ENCODE data around the gene MPP2.
"Not testable (repeated sequence)": the region's sequence is repeated elsewhere in the genome, so short reads cannot be mapped to it uniquely, and the experiment has no call there.

MPP2 gene

DNA sequence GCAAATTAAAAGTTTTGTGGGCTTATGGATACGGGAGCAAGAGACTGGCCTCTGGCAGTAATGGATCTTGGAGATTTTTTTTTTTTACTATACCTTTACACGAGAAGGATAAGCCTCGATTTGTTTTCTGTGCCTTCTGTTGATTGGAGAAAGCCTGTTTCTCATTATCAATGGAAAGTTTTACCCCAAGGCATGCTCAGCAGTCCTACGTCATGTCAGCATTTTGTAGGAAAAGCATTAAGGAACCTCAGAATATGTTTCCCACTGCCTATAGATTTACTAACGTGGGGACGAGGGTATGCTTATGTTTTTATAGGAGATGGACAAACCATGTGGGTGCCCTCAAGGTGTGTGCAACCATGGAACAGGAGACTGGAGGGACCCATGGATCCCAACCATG, 33.5 kb downstream of the MPP2 start:
- no peak for DNase-seq

DNA sequence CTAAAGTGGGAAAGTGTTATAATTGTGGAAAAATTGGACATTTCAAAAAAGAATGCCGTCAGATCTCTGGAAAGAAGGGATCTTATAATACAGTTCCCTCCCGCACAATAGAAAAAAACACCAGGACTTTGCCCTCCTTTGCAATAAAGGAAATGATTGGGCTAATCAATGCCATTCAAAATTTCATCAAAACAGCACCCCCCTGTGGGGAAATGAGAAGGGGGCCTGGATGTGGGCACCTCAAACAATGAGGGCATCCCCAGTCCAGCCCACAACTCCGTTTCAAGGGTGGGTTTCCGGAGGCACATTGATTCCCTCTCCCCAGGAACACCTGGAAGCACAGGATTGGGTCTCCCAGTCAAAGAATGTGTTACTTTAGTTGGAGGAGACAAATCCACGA, 34.2 kb downstream of the MPP2 start:
- DNase-seq: no peak

GRCh38 chr17:43871946-43872690, 35.2 kb downstream of the MPP2 start:
- DNase-seq: no peak

- DNase-seq: not testable (repeated sequence)
Measured at GRCh38 chr17:43869031-43869430, 38.3 kb downstream of the MPP2 start.

DNA sequence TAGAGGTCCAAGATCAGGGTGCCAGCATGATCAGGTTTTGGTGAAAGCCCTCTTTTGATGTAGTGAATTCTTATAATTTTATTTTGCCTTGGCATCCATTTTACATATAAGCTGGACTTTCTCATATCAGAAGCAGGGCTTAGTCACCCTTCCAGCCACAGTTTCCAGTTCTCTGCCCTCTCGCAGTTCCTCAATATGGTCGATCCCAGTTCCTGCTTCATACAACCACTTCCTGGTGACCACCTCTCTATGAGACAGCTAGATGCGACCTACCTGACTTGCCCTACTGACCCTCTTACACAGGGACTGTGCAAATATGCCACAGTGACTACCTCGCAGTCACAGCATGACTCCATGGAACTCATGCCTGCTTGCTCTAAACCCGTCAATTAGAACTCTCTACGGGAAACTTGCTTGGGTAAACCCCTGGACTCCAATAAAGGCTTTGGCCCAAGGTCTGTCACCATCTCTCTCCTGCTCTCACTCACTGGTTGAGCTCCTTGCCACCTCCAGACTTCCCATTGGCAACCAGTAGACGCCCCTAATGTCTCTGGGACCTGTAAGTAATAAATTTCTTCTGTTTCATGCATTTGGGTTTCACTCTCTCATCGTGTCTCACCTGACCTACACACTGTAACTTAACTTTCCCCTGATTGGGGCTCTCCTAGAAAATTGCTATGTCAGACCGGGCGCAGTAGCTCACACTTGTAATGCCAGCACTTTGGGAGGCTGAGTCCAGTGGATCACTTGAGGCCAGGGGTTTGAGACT, 38.9 kb downstream of the MPP2 start:
- no peak for DNase-seq

DNA sequence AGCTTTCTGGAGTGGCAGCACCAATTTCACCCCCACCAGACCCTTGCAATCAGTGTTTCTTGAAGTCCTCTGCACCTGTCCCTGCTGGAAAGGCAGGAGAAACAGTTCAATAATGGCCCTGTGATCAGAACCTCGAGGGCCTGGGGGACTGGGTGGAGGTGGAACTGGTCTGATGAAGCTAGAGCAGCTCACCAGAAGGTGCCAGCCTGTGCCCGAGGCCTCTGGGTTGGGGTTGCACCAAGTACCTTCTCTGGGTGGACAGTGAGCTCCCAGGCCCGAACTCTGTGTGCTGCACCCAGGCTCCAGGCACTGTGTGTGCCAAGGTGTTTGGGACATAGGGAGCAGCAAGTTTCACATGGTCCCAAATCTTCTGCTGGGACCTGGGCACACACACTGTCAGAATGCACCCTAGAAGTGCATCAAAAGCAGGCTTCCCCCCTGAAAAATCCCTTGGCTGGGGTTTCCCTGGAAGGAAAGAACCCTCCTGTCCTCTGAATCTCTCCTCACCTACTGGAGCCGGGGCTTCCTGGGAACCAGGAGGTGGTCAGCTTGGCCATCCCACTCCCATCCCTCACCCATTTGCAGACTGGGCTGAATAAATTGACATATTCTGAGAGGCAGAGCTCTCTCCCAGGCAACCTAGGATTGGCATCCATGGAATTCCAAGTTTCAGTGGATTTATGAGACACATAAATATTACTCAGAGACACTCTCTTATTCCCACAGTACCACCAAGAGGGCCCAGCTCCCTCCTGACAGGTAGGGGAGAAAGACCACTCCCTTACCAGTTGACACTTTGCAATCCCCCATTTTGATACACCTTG, 43.0 kb downstream of the MPP2 start:
- DNase-seq: no peak

DNA sequence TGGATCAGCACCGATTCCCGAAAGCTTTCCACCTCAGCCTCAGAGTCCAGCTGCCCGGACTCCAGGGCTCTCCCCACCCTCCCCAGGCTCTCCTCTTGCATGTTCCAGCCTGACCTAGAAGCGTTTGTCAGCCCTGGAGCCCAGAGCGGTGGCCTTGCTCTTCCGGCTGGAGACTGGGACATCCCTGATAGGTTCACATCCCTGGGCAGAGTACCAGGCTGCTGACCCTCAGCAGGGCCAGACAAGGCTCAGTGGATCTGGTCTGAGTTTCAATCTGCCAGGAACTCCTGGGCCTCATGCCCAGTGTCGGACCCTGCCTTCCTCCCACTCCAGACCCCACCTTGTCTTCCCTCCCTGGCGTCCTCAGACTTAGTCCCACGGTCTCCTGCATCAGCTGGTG, 45.4 kb downstream of the MPP2 start:
- DNase-seq: no peak

GRCh38 chr17:43860927-43861622, 46.3 kb downstream of the MPP2 start:
- DNase-seq: no peak

GRCh38 chr17:43860077-43860725, 47.1 kb downstream of the MPP2 start:
- no peak for DNase-seq

DNA sequence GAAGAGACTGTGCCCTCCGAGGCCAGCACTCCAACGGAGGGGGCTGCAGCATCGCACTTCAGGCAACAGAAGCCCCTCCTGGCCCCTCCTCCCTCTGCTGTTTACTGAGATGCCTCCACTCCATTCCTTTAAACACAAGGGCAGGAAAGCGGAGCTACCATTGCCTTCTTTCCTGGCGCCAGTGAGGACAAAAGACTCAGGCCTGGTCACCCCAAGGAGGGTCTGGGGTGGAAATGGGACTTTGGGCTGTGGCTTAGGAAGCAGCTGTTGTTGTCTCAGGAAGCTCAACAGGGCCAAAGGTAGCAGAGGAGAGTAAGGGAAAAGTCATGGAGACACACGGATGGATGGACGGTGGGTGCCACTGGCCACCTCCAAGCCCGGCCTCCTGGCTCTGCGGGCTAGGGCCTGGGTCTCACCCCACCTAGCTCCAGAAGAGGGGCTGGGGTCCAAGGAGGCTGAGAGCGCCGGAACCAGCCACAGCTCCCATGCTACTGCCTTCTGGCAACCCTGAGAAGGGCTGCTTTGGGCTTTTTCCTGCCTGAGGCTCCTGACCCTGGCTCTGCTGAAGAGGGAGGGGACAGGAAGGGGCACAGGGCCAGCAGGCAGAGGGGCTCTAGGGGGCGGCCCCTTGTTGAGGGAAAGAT, 49.3 kb downstream of the MPP2 start:
- no peak for DNase-seq

DNA sequence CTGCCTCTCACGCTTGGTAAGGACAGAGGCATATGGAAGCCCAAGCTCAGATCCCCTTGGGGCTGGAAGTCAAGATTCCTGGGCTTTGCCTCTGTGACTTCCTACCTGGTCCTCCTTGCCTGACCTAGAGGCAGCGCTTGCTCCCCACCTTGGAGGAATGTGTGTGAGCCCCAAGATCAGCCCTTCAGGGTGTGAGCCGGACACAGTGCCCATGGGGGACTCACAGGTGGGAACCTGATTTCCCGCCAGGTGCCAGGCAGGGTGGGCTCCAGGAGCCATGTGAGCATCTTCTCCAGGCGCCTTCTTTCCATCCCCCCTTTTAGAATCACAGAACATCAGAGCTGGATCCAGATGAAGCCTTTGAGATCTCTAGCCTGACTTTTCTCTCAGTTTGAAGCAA, 50.2 kb downstream of the MPP2 start:
- no peak for DNase-seq

DNA sequence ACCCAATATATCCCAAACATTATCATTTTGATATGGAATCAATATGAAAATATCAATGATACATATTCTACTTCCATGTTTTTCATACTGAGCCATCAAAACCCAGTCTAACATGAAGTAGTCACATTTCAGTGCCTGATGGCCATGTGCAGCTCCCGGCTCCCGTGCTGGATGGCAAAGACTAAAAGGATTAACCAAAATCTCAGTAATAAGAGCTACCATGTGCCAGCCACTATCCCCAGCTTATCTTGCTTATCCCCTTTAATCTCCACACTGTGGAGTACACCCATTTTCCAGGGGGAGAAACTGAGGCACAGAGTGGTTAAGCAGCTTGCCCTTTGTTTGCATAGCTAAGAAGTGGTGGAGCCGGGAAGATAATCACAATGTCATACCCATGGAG, 51.2 kb downstream of the MPP2 start:
- no peak for DNase-seq

GRCh38 chr17:43855061-43855460, 52.3 kb downstream of the MPP2 start:
- no peak for DNase-seq

DNA sequence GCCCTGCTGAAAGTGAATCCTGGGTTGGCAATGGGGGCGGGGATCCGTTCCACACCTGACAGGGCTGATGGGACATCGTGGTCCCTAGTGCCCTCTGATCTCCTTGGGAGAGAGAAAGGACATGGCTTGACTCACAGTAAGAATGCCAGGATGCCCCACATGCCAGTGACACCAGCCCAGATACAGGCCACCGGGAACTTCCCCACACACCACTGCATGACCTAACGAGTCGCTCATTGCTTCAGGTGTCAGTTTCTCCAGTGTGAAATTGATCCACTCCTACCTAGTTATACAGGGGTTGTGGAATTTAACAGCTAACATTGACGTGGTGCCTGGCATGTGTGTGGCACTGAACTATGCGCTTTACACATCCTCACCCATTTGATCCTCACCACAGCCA, 52.8 kb downstream of the MPP2 start:
- no peak for DNase-seq

DNA sequence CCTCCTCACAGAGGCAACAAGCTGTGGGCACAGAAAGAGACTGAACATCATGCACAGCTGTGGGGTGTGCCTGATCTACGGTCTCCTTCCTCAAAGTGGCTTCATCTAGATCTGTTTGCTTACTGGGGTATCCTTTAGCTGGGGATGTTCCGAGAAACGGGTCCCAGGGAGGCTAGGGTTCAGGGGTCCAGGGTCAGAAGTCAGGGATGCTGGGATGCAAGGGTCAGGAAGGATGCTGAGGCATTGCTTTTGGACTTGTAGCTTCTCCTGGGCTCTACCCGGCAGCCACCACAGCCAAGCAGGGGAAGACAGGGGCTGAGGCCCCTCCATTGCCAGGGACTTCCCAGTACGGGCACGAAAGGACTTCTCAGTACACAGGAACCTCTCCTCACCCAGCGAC, 53.8 kb downstream of the MPP2 start:
- no peak for DNase-seq

DNA sequence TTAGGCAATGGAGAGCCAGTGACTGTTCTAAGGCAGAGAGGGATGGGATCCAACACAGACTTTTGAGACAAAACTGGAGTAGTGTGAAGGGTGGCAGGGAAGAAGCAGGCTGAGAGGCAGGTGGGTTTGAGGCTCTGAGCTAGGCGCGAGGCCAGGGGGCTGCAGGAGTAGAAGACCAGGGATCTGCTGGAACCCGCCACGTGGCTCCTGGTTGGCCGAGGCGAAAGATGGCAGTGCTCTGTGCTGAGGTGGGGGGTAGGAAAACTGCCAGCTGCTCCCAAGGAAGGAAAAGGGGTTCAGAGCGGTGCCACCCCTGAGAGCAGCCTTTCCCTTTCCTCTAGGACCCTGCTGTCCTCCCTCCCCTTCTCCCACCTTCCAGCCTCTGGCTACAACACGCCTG, 54.8 kb downstream of the MPP2 start:
- DNase-seq: no peak

DNA sequence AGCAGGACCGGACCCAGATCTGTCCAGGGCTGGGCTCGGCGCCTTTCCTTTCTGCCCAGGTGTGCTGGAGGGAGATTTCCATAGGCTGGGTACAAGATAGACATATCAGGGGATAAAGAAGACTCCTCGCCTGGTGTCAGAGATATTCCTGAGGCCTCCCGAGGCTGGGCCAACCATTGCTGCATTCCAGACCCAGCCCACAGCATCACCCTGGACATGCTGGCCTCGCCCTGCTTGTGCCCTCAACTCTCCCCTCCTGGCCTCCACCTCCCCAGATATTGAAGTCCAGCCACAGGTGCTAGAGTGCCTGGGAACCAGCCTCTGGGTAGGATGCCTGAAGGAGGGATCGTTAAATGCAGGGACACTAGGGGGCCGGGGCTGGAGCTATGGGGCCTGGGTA, 58.2 kb downstream of the MPP2 start:
- no peak for DNase-seq

- no peak for DNase-seq
Measured at GRCh38 chr17:43848601-43849000, 58.7 kb downstream of the MPP2 start.

DNA sequence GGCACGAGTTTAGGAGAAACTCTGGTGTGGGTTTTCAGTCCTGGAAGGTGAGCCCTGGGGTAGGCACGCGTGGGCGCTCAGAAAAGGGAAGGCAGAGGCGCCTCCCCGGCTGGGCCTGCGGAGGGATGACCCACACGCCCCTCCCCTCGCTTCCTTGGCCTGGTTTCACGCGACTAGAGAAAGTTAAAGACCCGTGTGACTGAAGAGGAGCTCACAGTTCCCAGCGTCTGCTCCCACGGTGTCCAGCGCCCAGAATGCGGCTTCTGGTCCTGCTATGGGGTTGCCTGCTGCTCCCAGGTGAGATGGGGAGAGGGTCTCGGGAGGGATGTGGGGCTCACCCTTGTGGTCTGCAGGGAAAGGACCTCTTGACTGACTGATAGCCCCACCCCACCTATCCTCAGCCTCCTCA, 60.4 kb downstream of the MPP2 start, which contains the start of gene CD300LG:
Gene CD300LG, plus strand, starts transcription at position 214 of the 409 bp plus-strand sequence. Its CDS starts 41 bp downstream, at position 255.
- no peak for DNase-seq

GRCh38 chr17:43846221-43846712, 61.1 kb downstream of the MPP2 start:
- DNase-seq: peak; percentile 22

GRCh38 chr17:43845766-43846165, 61.6 kb downstream of the MPP2 start:
- DNase-seq: no peak

GRCh38 chr17:43844241-43844640, 63.1 kb downstream of the MPP2 start:
- DNase-seq: no peak
